Measurements from ENCODE around the gene CASP9. TPM values are rescaled to one million over a fixed set of nuclear protein-coding genes. Genes with fewer than 3 reads are reported as not detected.

Gene CASP9
- total RNA-seq, 1 donor from 2014 or later: 12.6 TPM

DNA sequence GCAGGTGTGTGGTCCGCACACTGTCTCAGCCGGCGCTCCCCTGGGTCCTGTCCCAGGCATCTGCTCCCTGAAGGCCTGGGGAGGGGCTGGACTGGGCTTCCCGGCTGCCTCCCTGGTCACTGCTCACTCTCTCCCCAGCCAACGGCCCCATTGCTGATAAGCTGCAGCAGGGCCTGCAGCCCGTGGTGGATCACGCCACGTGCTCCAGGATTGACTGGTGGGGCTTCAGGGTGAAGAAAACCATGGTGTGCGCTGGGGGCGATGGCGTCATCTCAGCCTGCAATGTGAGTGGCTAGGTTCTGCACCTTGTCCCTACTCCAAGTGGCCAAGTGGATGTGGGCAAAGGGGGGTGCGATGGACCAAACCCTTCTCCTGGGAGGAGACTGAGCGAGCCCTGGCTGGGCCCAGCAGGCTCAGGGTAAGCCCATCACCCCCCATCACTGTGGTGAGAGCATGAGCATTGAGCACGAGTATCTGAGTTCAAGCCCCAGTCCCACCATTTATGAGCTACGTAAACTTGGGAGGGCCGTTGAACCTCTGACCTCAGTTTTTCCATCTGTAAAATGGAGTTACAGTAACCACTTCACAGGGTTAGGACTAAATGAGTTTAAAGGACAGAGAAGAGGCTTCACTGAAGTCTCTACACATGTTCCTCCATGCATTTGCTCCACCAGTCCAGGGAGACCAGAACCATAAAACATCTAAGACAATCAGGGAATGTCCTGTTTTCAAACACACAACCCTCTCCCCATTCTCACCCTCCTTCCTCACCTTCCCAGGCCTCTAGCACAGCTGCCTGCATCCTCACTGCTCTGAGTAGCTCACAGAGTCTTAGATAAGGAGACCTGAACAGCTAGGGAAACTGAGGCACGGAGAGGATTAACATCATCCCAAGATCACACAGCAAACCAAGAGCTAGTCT lies 79.3 kb downstream of the CASP9 start:
- no peak overlapping the region for H3K4me3 Mint-ChIP-seq (ENCODE audit: unreplicated experiment)
- H3K9me3 Mint-ChIP-seq (ENCODE audit: unreplicated experiment): no peaks in the 10 kb centered on the region
- no peak overlapping the region for H3K27ac Mint-ChIP-seq (ENCODE audit: unreplicated experiment)
- H3K36me3 Mint-ChIP-seq (ENCODE audit: unreplicated experiment): no peaks in the 10 kb centered on the region
- TF ChIP-seq, protein P1, sequence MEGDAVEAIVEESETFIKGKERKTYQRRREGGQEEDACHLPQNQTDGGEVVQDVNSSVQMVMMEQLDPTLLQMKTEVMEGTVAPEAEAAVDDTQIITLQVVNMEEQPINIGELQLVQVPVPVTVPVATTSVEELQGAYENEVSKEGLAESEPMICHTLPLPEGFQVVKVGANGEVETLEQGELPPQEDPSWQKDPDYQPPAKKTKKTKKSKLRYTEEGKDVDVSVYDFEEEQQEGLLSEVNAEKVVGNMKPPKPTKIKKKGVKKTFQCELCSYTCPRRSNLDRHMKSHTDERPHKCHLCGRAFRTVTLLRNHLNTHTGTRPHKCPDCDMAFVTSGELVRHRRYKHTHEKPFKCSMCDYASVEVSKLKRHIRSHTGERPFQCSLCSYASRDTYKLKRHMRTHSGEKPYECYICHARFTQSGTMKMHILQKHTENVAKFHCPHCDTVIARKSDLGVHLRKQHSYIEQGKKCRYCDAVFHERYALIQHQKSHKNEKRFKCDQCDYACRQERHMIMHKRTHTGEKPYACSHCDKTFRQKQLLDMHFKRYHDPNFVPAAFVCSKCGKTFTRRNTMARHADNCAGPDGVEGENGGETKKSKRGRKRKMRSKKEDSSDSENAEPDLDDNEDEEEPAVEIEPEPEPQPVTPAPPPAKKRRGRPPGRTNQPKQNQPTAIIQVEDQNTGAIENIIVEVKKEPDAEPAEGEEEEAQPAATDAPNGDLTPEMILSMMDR (IDR thresholded peaks at IDR 0.05): no peak
- peaks cover 5% of the 10 kb centered on the region for H3K27me3 Mint-ChIP-seq (ENCODE audit: unreplicated experiment)
- no peaks in the 10 kb centered on the region for H3K4me1 Mint-ChIP-seq (ENCODE audit: unreplicated experiment)
- DNase-seq (ENCODE audit: extremely low spot score, unreplicated experiment): no peak

- no peaks in the 10 kb centered on the region for H3K4me1 Mint-ChIP-seq (ENCODE audit: unreplicated experiment)
- H3K4me3 Mint-ChIP-seq (ENCODE audit: unreplicated experiment): no peak overlapping the region
- H3K9me3 Mint-ChIP-seq (ENCODE audit: unreplicated experiment): no peaks in the 10 kb centered on the region
- no peak for DNase-seq (ENCODE audit: extremely low spot score, unreplicated experiment)
- H3K27ac Mint-ChIP-seq (ENCODE audit: unreplicated experiment): no peak overlapping the region
- H3K36me3 Mint-ChIP-seq (ENCODE audit: unreplicated experiment): no peaks in the 10 kb centered on the region
- peaks cover 5% of the 10 kb centered on the region for H3K27me3 Mint-ChIP-seq (ENCODE audit: unreplicated experiment)
- TF ChIP-seq, protein P1 (IDR thresholded peaks at IDR 0.05): no peak
These were observed 80.7 kb downstream of the CASP9 start for GRCh38 chr1:15443281-15443680.

DNA sequence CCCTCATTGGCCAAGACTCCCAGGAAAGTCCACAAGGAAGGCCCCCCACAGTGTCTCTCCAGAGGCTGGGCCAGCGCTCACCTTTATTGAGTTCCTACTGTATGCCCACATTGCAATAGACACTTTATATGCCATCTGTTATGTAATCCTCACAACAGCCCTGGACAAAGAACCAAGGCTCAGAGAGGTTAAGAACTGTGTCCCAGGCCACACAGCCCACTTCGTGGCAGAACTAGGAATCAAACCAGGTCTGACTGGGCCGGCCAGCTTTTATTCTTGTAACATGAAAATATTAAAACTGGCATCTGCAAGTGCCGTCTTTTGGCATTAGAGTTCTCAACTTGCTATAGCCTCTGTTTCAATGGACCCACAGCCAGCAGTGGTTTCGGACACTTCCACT lies 81.3 kb downstream of the CASP9 start:
- no peaks in the 10 kb centered on the region for H3K9me3 Mint-ChIP-seq (ENCODE audit: unreplicated experiment)
- H3K27ac Mint-ChIP-seq (ENCODE audit: unreplicated experiment): no peak overlapping the region
- H3K4me3 Mint-ChIP-seq (ENCODE audit: unreplicated experiment): no peak overlapping the region
- peaks cover 5% of the 10 kb centered on the region for H3K27me3 Mint-ChIP-seq (ENCODE audit: unreplicated experiment)
- no peak for DNase-seq (ENCODE audit: extremely low spot score, unreplicated experiment)
- no peaks in the 10 kb centered on the region for H3K36me3 Mint-ChIP-seq (ENCODE audit: unreplicated experiment)
- TF ChIP-seq, protein P1 (IDR thresholded peaks at IDR 0.05): no peak
- H3K4me1 Mint-ChIP-seq (ENCODE audit: unreplicated experiment): no peaks in the 10 kb centered on the region

DNA sequence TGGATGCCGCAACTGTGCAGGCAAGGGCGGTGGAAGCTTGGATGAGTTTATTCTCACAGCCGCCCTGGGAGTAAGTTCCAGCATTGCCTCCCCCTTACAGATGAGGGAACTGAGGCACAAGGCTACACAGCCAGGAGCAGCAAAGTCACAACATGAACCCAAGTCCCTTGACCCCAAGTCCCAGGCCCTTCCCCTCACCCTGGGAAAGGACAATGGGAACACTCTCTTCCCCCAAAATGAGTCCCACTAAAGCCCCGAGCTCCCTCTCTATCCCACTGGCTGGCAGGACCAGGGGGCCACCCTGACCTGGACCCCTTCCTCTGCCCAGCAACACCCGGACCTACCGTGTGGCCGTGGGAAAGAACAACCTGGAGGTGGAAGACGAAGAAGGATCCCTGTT lies 81.9 kb downstream of the CASP9 start:
- Mint-ChIP-seq H3K4me3 (ENCODE audit: unreplicated experiment) (no peak overlapping the region), H3K9me3 (ENCODE audit: unreplicated experiment) (no peaks in the 10 kb centered on the region), H3K27me3 (ENCODE audit: unreplicated experiment) (peaks cover 5% of the 10 kb centered on the region), H3K4me1 (ENCODE audit: unreplicated experiment) (no peaks in the 10 kb centered on the region), H3K36me3 (ENCODE audit: unreplicated experiment) (no peaks in the 10 kb centered on the region), H3K27ac (ENCODE audit: unreplicated experiment) (no peak overlapping the region)
- TF ChIP-seq, protein P1 (IDR thresholded peaks at IDR 0.05): no peak
- no peak for DNase-seq (ENCODE audit: extremely low spot score, unreplicated experiment)

Other genes with a start within 250 kb of the CASP9 start
- 20.3 and 21.9 TPM in 2 replicates for gene EFHD2, start 114.3 kb downstream of the CASP9 start, total RNA-seq
- not detected in 2 replicates for gene CTRC, start 85.8 kb downstream of the CASP9 start, total RNA-seq
- gene CELA2A, start 67.5 kb downstream of the CASP9 start, total RNA-seq: not detected in 2 replicates
- not detected in 2 replicates for gene CELA2B, start 48.1 kb downstream of the CASP9 start, total RNA-seq
- gene DNAJC16, start 2.6 kb upstream of the CASP9 start, total RNA-seq: 20.8 and 28.8 TPM in 2 replicates
- gene AGMAT, start 60.8 kb upstream of the CASP9 start, total RNA-seq: 0.13 and 0.19 TPM in 2 replicates
- gene DDI2, start 93.2 kb upstream of the CASP9 start, total RNA-seq: 20.0 and 23.4 TPM in 2 replicates
- gene PLEKHM2, start 160.1 kb upstream of the CASP9 start, total RNA-seq: 82.0 and 88.1 TPM in 2 replicates
- 1.3 and 2.8 TPM in 2 replicates for gene SLC25A34, start 212.0 kb upstream of the CASP9 start, total RNA-seq
- not detected in 2 replicates for gene TMEM82, start 218.3 kb upstream of the CASP9 start, total RNA-seq
- 149 and 156 TPM in 2 replicates for gene FBLIM1, start 234.6 kb upstream of the CASP9 start, total RNA-seq

Measured in osteocyte (in vitro differentiated cells).